DND-41 (cell line): ENCODE data around the gene SPI1.

Experiments
- ATAC-seq: fragments of 200-7000 bp; cut with Tn5 transposase; 3 replicates; pipeline ENCODE4 v1.9.1; 2021; ENCODE audit warnings: low read depth; ENCODE audit not compliant: insufficient read depth
- DNase-seq: peaks from one replicate; pipeline ENCODE4 v3.0.0-alpha.2; 2020
- H2AFZ ChIP-seq: 2 replicates; pipeline ENCODE4 v1.6.0; 2012; ENCODE audit warnings: low read depth, low read length
- H3K27ac ChIP-seq: 2 replicates; pipeline ENCODE4 v1.5.1; 2012; ENCODE audit warnings: low read length, inconsistent platforms
- H3K27me3 ChIP-seq: fragments of 200-600 bp; sonication (generic); 2 replicates; pipeline ENCODE4 v1.6.0; 2012; ENCODE audit warnings: low read length, mild to moderate bottlenecking, inconsistent platforms; ENCODE audit not compliant: insufficient read depth, poor library complexity
- H3K36me3 ChIP-seq: 2 replicates; pipeline ENCODE4 v1.5.1; 2012; ENCODE audit warnings: low read length, inconsistent platforms; ENCODE audit not compliant: insufficient read depth
- H3K4me1 ChIP-seq: 2 replicates; pipeline ENCODE4 v1.5.1; 2012; ENCODE audit warnings: mild to moderate bottlenecking, low read length; ENCODE audit not compliant: insufficient read depth
- H3K4me2 ChIP-seq: 2 replicates; pipeline ENCODE4 v1.6.0; 2012; ENCODE audit warnings: mild to moderate bottlenecking, moderate library complexity, low read length, inconsistent platforms; ENCODE audit not compliant: insufficient read depth
- H3K4me3 ChIP-seq, 2 experiments: fragments of 200-600 bp in 1 of 2; shearing (Covaris generic) in 1 of 2; 2 replicates each; pipeline ENCODE4 v1.5.1; 2012 to 2016; ENCODE audit warnings: inconsistent platforms in 2 of 2, low read length in 2 of 2, mild to moderate bottlenecking in 2 of 2, low read depth in 1 of 2, moderate library complexity in 1 of 2
- H3K79me2 ChIP-seq: 2 replicates; pipeline ENCODE4 v1.6.0; 2012; ENCODE audit warnings: low read length, inconsistent platforms; ENCODE audit not compliant: insufficient read depth
- H3K9ac ChIP-seq: 2 replicates; pipeline ENCODE4 v1.6.0; 2012; ENCODE audit warnings: low read depth, mild to moderate bottlenecking, inconsistent platforms, low read length, moderate library complexity
- H3K9me3 ChIP-seq: 2 replicates; pipeline ENCODE4 v1.5.1; 2012; ENCODE audit warnings: low read length, moderate library complexity, mild to moderate bottlenecking, inconsistent platforms; ENCODE audit not compliant: insufficient read depth, severe bottlenecking
- H4K20me1 ChIP-seq: 2 replicates; pipeline ENCODE4 v1.6.0; 2012; ENCODE audit warnings: low read length; ENCODE audit not compliant: insufficient read depth
- CTCF ChIP-seq: IDR thresholded peaks from 2 replicates; pipeline ENCODE4 v1.5.1; 2012; ENCODE audit warnings: borderline replicate concordance, low read length, moderate library complexity, mild to moderate bottlenecking; ENCODE audit not compliant: poor library complexity, severe bottlenecking; ENCODE audit errors: extremely low read depth
- EZH2 ChIP-seq: IDR thresholded peaks from 3 replicates; pipeline ENCODE4 v1.6.1; 2012; ENCODE audit warnings: borderline replicate concordance, low read depth, mild to moderate bottlenecking, moderate library complexity, low read length, inconsistent platforms; ENCODE audit not compliant: severe bottlenecking

SPI1 gene

GRCh38 chr11:47394322-47395222, 16.2 kb upstream of the SPI1 start:
- H4K20me1 ChIP-seq, result no peaks in the 10 kb centered on the region
- no peak overlapping the region for H3K9ac ChIP-seq
- peak overlapping the region; percentile 47; the same call in 1 of the 2 replicates for H3K27ac ChIP-seq
- ATAC-seq (peak; percentile 79), DNase-seq (peak; percentile 56)
- H3K4me1 ChIP-seq, result peaks cover 18% of the 10 kb centered on the region
- no peak overlapping the region for H3K4me2 ChIP-seq
- H3K27me3 ChIP-seq, result no peaks in the 10 kb centered on the region
- TF ChIP-seq EZH2 (no peak), CTCF (no peak)
- no peak overlapping the region for H3K4me3 ChIP-seq
- no peaks in the 10 kb centered on the region for H3K9me3 ChIP-seq
- H3K36me3 ChIP-seq, result no peaks in the 10 kb centered on the region
- no peaks in the 10 kb centered on the region for H3K79me2 ChIP-seq
- H2AFZ ChIP-seq, result no peak overlapping the region

GRCh38 chr11:47394050-47394321, 15.6 kb upstream of the SPI1 start:
- H4K20me1 ChIP-seq, result no peaks in the 10 kb centered on the region
- H3K4me3 ChIP-seq, result no peak overlapping the region
- H3K9me3 ChIP-seq, result no peaks in the 10 kb centered on the region
- no peaks in the 10 kb centered on the region for H3K79me2 ChIP-seq
- H2AFZ ChIP-seq, result no peak overlapping the region
- H3K27me3 ChIP-seq, result no peaks in the 10 kb centered on the region
- H3K4me2 ChIP-seq, result no peak overlapping the region
- H3K36me3 ChIP-seq, result no peaks in the 10 kb centered on the region
- TF ChIP-seq EZH2, result no peak
- TF ChIP-seq CTCF, result no peak
- peaks cover 12% of the 10 kb centered on the region for H3K4me1 ChIP-seq
- DNase-seq (no peak), ATAC-seq (no peak)
- H3K27ac ChIP-seq, result peak overlapping the region; percentile 47; the same call in 1 of the 2 replicates
- no peak overlapping the region for H3K9ac ChIP-seq

- ATAC-seq (no peak), DNase-seq (no peak)
- H3K36me3 ChIP-seq, result no peaks in the 10 kb centered on the region
- no peaks in the 10 kb centered on the region for H4K20me1 ChIP-seq
- no peak overlapping the region for H3K4me3 ChIP-seq
- H3K4me1 ChIP-seq, result peaks cover 7% of the 10 kb centered on the region
- no peak for TF ChIP-seq EZH2
- TF ChIP-seq CTCF, result no peak
- H3K9ac ChIP-seq, result no peak overlapping the region
- no peaks in the 10 kb centered on the region for H3K79me2 ChIP-seq
- H3K27me3 ChIP-seq, result no peaks in the 10 kb centered on the region
- no peak overlapping the region for H3K4me2 ChIP-seq
- no peak overlapping the region for H3K27ac ChIP-seq
- no peaks in the 10 kb centered on the region for H3K9me3 ChIP-seq
- H2AFZ ChIP-seq, result no peak overlapping the region
Measured at GRCh38 chr11:47393163-47394049, 15.1 kb upstream of the SPI1 start.
